Nephron progenitor cell (in vitro differentiated cells): Measurements from ENCODE around the gene GOLGA5.

Experiments used
- DNase-seq: peaks from one replicate; pipeline ENCODE4 v3.0.0; 2021
- H3K27ac Mint-ChIP-seq: 2 replicates; pipeline ENCODE4 v1.8.0; 2021; ENCODE audit warnings: mild to moderate bottlenecking, moderate library complexity, mixed read lengths
- H3K27me3 Mint-ChIP-seq: 2 replicates; pipeline ENCODE4 v1.8.0; 2021; ENCODE audit warnings: mild to moderate bottlenecking, low read depth, mixed read lengths; ENCODE audit not compliant: poor library complexity
- H3K36me3 Mint-ChIP-seq: 2 replicates; pipeline ENCODE4 v1.8.0; 2021; ENCODE audit warnings: low read depth, mixed read lengths
- H3K4me1 Mint-ChIP-seq: 2 replicates; pipeline ENCODE4 v1.8.0; 2021; ENCODE audit warnings: mixed read lengths
- H3K4me3 Mint-ChIP-seq: 2 replicates; pipeline ENCODE4 v1.8.0; 2021; ENCODE audit warnings: mild to moderate bottlenecking, moderate library complexity, mixed read lengths
- H3K9me3 Mint-ChIP-seq: 2 replicates; pipeline ENCODE4 v1.8.0; 2021; ENCODE audit warnings: mild to moderate bottlenecking, moderate library complexity, mixed read lengths
- TF ChIP-seq, protein P1 (sequence below): fragments of 200-600 bp; sonication (generic); IDR thresholded peaks from 2 replicates; pipeline ENCODE4 v1.5.0; 2021; ENCODE audit warnings: antibody characterized with exemption

Gene GOLGA5

DNA sequence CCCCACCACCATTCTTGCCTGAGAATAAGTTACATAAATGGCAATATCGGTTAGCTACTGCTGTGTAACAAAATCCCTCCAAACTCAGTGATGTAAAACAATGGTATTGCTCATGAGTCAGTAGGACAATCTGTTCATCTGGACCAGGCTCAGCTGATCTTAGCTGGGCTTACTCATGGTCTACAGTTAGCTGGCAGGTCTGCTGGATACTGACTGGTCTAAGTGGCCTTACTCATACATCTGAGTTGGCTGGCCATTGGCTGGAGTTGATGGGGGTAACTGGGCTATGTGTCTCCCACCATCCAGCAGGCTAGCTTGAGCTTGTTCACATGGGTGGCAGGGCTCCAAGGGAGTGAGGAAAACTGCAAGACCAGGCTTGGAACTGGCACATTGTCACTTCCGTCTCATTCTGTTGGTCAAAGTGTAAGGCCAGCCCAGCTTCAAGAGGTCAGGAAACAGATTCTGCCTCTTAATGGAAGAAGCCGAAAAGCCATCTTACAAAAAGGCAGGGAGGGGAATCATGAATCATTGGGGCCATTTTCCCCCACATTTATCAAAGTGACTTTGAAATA, 72.2 kb downstream of the GOLGA5 start:
- Mint-ChIP-seq H3K9me3 (peaks cover 38% of the 10 kb centered on the region), H3K36me3 (peaks cover 5% of the 10 kb centered on the region), H3K4me1 (peaks cover 17% of the 10 kb centered on the region), H3K27ac (no peak overlapping the region), H3K27me3 (peaks cover 17% of the 10 kb centered on the region), H3K4me3 (no peak overlapping the region)
- DNase-seq, result no peak
- TF ChIP-seq, protein P1, sequence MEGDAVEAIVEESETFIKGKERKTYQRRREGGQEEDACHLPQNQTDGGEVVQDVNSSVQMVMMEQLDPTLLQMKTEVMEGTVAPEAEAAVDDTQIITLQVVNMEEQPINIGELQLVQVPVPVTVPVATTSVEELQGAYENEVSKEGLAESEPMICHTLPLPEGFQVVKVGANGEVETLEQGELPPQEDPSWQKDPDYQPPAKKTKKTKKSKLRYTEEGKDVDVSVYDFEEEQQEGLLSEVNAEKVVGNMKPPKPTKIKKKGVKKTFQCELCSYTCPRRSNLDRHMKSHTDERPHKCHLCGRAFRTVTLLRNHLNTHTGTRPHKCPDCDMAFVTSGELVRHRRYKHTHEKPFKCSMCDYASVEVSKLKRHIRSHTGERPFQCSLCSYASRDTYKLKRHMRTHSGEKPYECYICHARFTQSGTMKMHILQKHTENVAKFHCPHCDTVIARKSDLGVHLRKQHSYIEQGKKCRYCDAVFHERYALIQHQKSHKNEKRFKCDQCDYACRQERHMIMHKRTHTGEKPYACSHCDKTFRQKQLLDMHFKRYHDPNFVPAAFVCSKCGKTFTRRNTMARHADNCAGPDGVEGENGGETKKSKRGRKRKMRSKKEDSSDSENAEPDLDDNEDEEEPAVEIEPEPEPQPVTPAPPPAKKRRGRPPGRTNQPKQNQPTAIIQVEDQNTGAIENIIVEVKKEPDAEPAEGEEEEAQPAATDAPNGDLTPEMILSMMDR, result no peak

DNA sequence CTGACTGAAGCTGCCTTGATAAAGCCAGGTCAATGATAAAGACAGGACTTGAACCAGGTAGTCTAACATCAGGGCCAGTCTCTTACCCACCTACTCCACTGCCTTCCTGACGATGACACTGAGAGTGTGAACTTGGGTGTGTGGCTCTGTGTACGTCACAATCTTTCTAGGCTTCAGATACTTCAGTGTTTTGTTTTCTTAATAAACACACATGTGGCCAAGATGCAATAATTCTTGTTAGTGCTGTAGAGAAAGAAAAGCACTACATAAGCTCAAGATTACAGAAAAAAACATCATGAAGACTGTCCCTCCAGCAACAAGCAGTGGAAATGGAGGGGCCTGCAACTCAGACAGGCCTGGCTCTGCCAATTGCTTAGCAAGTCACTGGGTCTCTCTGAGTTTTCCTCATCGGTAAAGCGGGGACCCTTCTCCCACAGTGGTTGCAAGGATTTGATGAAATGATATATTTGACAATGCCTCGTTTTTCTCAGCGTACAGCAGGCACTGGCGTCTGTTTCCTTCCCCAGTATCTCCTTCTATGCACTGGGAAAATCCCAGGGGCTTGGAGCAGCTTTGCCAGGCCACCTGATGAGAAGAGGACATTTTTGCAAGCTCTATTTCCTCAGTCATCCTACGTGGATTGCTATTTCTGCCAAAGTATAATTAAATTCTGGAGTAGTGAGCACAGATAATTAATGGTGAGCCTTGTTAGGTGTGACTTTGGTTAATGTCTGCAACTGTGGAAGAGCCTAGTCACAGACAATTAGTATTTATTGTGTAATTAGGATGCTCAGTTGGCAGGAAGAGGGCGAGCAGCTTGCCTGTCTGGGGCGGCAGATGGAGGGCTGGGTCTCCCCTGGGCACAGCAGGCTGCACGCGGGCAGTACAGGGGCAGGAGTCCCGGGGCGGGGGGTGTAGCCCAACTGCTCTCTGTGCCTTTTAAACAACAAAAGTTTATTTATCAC, 73.1 kb downstream of the GOLGA5 start:
- no peak overlapping the region for H3K4me3 Mint-ChIP-seq
- TF ChIP-seq, protein P1, result no peak
- no peak for DNase-seq
- peaks cover 17% of the 10 kb centered on the region for H3K4me1 Mint-ChIP-seq
- H3K36me3 Mint-ChIP-seq, result peaks cover 5% of the 10 kb centered on the region
- H3K27me3 Mint-ChIP-seq, result peaks cover 14% of the 10 kb centered on the region
- peaks cover 41% of the 10 kb centered on the region for H3K9me3 Mint-ChIP-seq
- no peak overlapping the region for H3K27ac Mint-ChIP-seq

DNA sequence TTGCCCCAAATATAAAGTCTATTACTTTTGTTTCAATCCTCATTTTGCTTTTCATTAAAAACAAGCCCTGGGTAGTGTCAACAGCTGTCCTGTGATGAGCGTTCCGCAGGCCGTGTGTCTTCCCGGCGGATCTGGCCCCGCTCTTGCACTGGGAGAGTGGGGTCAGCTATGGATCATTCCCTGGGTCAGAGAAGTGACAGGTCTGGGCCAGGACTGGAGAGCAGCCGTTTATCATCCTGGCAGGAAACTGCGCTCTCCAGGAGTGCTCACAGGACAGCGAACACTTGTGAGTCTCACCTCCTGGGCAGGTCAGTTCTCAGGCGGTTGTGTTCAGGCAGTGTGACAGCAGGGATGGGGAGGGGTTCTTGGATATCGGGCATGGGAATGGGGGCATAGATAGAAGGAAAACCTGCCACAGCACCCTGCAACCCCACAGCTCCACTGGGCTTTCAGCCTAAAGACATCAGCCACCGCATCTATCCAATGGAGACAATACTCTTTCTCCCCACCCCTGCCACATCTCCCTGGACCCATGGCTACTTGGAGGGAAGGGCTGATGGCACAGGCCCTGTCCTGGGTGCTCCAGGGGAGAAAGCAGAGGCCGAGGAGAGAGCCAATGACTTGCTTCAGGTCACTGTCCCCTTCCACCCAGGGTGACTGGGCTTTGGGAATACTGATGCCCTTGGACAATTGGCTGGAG, 81.0 kb downstream of the GOLGA5 start:
- DNase-seq, result peak; percentile 80
- Mint-ChIP-seq H3K4me1 (peaks cover 63% of the 10 kb centered on the region), H3K27ac (no peak overlapping the region), H3K27me3 (peaks cover 32% of the 10 kb centered on the region), H3K4me3 (peak overlapping the region; percentile 52), H3K36me3 (peaks cover 9% of the 10 kb centered on the region), H3K9me3 (peaks cover 26% of the 10 kb centered on the region)
- TF ChIP-seq, protein P1, result no peak

DNA sequence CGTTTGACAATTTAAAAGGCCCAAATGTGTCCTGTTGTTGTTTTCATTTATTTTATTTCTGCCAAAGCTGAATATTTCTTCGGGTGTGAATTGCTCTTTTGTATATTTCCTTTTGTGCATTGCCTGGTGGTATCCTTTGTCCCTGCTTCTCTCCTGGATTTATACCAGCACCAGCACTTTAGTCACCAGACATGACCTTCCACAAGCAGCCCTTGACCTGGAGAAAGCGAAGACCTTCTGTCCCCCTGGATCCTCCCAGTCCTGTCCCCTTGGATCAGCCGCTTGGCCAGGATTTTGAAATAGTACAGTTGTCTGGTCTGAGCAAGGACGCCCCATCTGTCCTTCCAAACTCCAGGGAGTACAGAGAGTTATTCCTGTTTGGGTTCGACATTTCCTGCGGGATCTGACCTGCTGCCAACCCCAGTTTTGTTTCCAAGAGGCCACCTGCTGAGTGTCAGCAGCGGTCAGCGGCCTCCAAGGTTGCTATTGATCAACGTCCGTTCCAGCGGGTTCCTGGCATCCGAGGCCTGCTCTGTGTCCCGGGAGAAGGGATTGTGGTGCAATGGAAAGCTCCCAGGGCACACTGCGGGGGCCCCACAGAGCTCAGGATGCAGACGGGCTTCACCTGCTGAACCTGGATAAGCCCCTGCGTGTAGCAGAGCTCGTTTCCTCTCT, 83.8 kb downstream of the GOLGA5 start:
- peaks cover 5% of the 10 kb centered on the region for H3K36me3 Mint-ChIP-seq
- H3K27me3 Mint-ChIP-seq, result peaks cover 55% of the 10 kb centered on the region
- H3K9me3 Mint-ChIP-seq, result peaks cover 20% of the 10 kb centered on the region
- H3K4me1 Mint-ChIP-seq, result peaks cover 75% of the 10 kb centered on the region
- H3K4me3 Mint-ChIP-seq, result no peak overlapping the region
- peak; percentile 46 for DNase-seq
- H3K27ac Mint-ChIP-seq, result no peak overlapping the region
- TF ChIP-seq, protein P1, result no peak

DNA sequence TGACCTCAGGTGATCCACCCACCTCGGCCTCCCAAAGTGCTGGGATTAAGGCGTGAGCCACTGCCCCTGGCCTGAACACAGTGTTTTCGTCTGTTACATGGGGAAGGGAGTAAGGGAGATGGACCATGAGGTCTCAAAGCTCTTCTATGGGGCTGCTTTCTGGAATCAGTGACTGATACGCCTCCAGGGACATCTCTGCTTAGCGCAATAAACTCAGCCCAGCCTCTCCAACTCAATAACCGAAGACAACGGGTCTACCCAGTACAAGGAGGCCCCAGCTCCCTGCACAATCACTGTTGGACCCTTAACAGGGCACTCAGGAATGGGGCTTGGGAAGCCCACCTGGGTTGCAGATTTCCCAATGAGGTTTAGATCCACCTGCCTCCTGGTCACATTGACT, 86.2 kb downstream of the GOLGA5 start:
- peaks cover 12% of the 10 kb centered on the region for H3K9me3 Mint-ChIP-seq
- DNase-seq, result no peak
- TF ChIP-seq, protein P1, result no peak
- no peak overlapping the region for H3K27ac Mint-ChIP-seq
- peaks cover 65% of the 10 kb centered on the region for H3K4me1 Mint-ChIP-seq
- no peaks in the 10 kb centered on the region for H3K36me3 Mint-ChIP-seq
- no peak overlapping the region for H3K4me3 Mint-ChIP-seq
- peaks cover 67% of the 10 kb centered on the region for H3K27me3 Mint-ChIP-seq
